B cell (primary cell): ENCODE results near the gene SLC25A13. TPM values are rescaled to one million over a fixed set of nuclear protein-coding genes. Genes with fewer than 3 reads are reported as not detected.

Experiments
- ATAC-seq: fragments of 200-7000 bp; cut with Tn5 transposase; one replicate; pipeline ENCODE4 v1.10.0; 2021; ENCODE audit warnings: low read depth, mild to moderate bottlenecking, moderate number of reproducible peaks, moderate library complexity
- CTCF ChIA-PET: fragments of 350-600 bp; sonication (Branson Sonifier 250); formaldehyde crosslinking; loops from one replicate; lab custom pipeline; 2021; ENCODE audit warnings: antibody characterized with exemption, inconsistent platforms; lab: Charles Lee
- POLR2A ChIA-PET: fragments of 350-600 bp; sonication (Branson Sonifier 250); formaldehyde crosslinking; loops from one replicate; lab custom pipeline; 2021; ENCODE audit warnings: antibody characterized with exemption; lab: Charles Lee
- DNase-seq: peaks from one replicate; pipeline ENCODE4 v3.0.0; 2013
- H2AFZ ChIP-seq: 2 replicates; pipeline ENCODE4 v1.6.1; 2012; ENCODE audit warnings: mild to moderate bottlenecking, low read depth, low read length; ENCODE audit not compliant: insufficient read depth, poor library complexity, severe bottlenecking
- H3K27ac ChIP-seq, 2 donors: 1 replicate in 1 of 2; 2 replicates in 1 of 2; pipeline ENCODE4 v1.5.1; 2012 to 2013; ENCODE audit warnings: low read length in 2 of 2, mild to moderate bottlenecking in 2 of 2, moderate library complexity in 1 of 2
- H3K27me3 ChIP-seq, 4 experiments: fragments of 200-600 bp in 1 of 4; sonication (generic) in 1 of 4; replicated peaks in 1 of 4; 1 replicate in 2 of 4; 2 replicates in 2 of 4; pipeline versions ENCODE4 v1.6.1 to v1.7.0; 2013 to 2016; ENCODE audit warnings: low read length in 3 of 4, mild to moderate bottlenecking in 2 of 4, mixed read lengths in 1 of 4, moderate library complexity in 1 of 4; ENCODE audit not compliant: insufficient read depth in 4 of 4, control insufficient read depth in 3 of 4; ENCODE audit errors: control extremely low read depth in 1 of 4
- H3K36me3 ChIP-seq, 2 experiments: replicated peaks in 1 of 2; 1 replicate in 1 of 2; 2 replicates in 1 of 2; pipeline versions ENCODE4 v1.6.1 to v1.7.1; 2013; ENCODE audit warnings: low read length in 1 of 2; ENCODE audit not compliant: insufficient read depth in 2 of 2, control insufficient read depth in 1 of 2; ENCODE audit errors: control extremely low read depth in 1 of 2, extremely low read depth in 1 of 2
- H3K4me1 ChIP-seq, 2 donors: fragments of 200-600 bp in 1 of 2; sonication (generic) in 1 of 2; 1 replicate in 1 of 2; 2 replicates in 1 of 2; pipeline versions ENCODE4 v1.5.1 to v1.6.1; 2013 to 2017; ENCODE audit warnings: low read length in 2 of 2; ENCODE audit not compliant: control insufficient read depth in 2 of 2, insufficient read depth in 2 of 2
- H3K4me2 ChIP-seq: replicated peaks from 2 replicates; pipeline ENCODE3; 2012; ENCODE audit warnings: mild to moderate bottlenecking, low read depth, low read length; ENCODE audit not compliant: poor library complexity, severe bottlenecking
- H3K4me3 ChIP-seq, 5 experiments: fragments of 200-600 bp in 1 of 5; sonication (generic) in 1 of 5; 1 replicate in 3 of 5; 2 replicates in 2 of 5; pipeline versions ENCODE4 v1.5.1 to v1.7.0; 2011 to 2016; ENCODE audit warnings: low read length in 4 of 5, mild to moderate bottlenecking in 4 of 5, low read depth in 2 of 5, control low read depth in 1 of 5, moderate library complexity in 1 of 5; ENCODE audit not compliant: insufficient read depth in 1 of 5; ENCODE audit errors: control extremely low read depth in 1 of 5, extremely low read depth in 1 of 5
- H3K79me2 ChIP-seq: fragments of 200-600 bp; sonication (generic); one replicate; pipeline ENCODE4 v1.6.0; 2016; ENCODE audit warnings: low read length; ENCODE audit not compliant: control insufficient read depth, insufficient read depth
- H3K9ac ChIP-seq: fragments of 200-600 bp; sonication (generic); 2 replicates; pipeline ENCODE4 v1.6.1; 2017; ENCODE audit warnings: mild to moderate bottlenecking, low read length, moderate library complexity
- H3K9me3 ChIP-seq, 3 donors: one replicate each; pipeline versions ENCODE4 v1.6.1 to v1.7.1; 2013; ENCODE audit warnings: low read length in 2 of 3; ENCODE audit not compliant: control insufficient read depth in 2 of 3, insufficient read depth in 1 of 3; ENCODE audit errors: control extremely low read depth in 1 of 3
- H4K20me1 ChIP-seq: 2 replicates; pipeline ENCODE4 v1.6.0; 2012; ENCODE audit warnings: mild to moderate bottlenecking, low read length; ENCODE audit not compliant: insufficient read depth, control insufficient read depth, poor library complexity, severe bottlenecking
- H3K27ac Mint-ChIP-seq: one replicate; pipeline ENCODE4 v1.8.0; 2021; ENCODE audit warnings: mixed read lengths
- H3K27me3 Mint-ChIP-seq: one replicate; pipeline ENCODE4 v1.8.0; 2021; ENCODE audit warnings: mixed read lengths
- H3K4me1 Mint-ChIP-seq: one replicate; pipeline ENCODE4 v1.8.0; 2021; ENCODE audit warnings: mixed read lengths
- H3K4me3 Mint-ChIP-seq: one replicate; pipeline ENCODE4 v1.8.0; 2021; ENCODE audit warnings: mixed read lengths
- H3K9me3 Mint-ChIP-seq: one replicate; pipeline ENCODE4 v1.8.0; 2022; ENCODE audit warnings: mixed read lengths; ENCODE audit not compliant: insufficient read depth
- CTCF ChIP-seq: fragments of 200-600 bp; IDR thresholded peaks from one replicate; pipeline ENCODE4 v1.8.0; 2022; ENCODE audit warnings: antibody characterized with exemption, mild to moderate bottlenecking
- EZH2 ChIP-seq: IDR thresholded peaks from 2 replicates; pipeline ENCODE4 v1.6.1; 2012; ENCODE audit warnings: borderline replicate concordance, low read depth, mild to moderate bottlenecking, moderate library complexity, low read length; ENCODE audit not compliant: insufficient read depth, poor library complexity, severe bottlenecking
- WGBS: methylation state at CpG from one replicate; pipeline ENCODE4 v1.1.5; 2013; ENCODE audit warnings: missing lambda C conversion rate; ENCODE audit not compliant: insufficient coverage; 5-methylcytosine and 5-hydroxymethylcytosine counted together
- intact Hi-C: fragments of 100-400 bp; cut with micrococcal nuclease; formaldehyde crosslinking; loops from one replicate; pipeline ENCODE4 v1.10.0; 2022
- polyA plus RNA-seq: library from polyadenylated mRNA; depleted of rRNA; stranded (reverse); fragments of >200 nt; gene quantifications from 2 replicates; pipeline ENCODE4 v1.2.3, GENCODE V29; 2012
- total RNA-seq, 2 donors: library from RNA; stranded (reverse); fragments of 120-200 nt in 1 of 2; gene quantifications; 1 replicate in 1 of 2; 2 replicates in 1 of 2; pipeline versions ENCODE4 v1.2.3 to v1.2.4, GENCODE V29; 2013 to 2022

SLC25A13 gene
- total and polyA plus RNA-seq, 2 donors (not counting 1 experiment from before 2014, with no cell fraction given) = 12.5 to 30.9 TPM

GRCh38 chr7:96243241-96243640, 78.7 kb downstream of the SLC25A13 start:
- no peak overlapping the region for H3K27ac ChIP-seq
- H4K20me1 ChIP-seq = peaks cover 8% of the 10 kb centered on the region
- no peak overlapping the region for H3K4me3 ChIP-seq
- ATAC-seq (no peak), DNase-seq (no peak)
- ChIA-PET POLR2A (no interaction called here), CTCF (no interaction called here)
- no peak overlapping the region for H3K4me2 ChIP-seq
- no peak for TF ChIP-seq EZH2
- TF ChIP-seq CTCF = no peak
- no peak overlapping the region for H3K27ac Mint-ChIP-seq
- peaks cover 10% of the 10 kb centered on the region for H3K79me2 ChIP-seq
- 100% methylated on average over 1 of the region's 2 CpGs for WGBS
- H3K36me3 ChIP-seq = no peaks in the 10 kb centered on the region
- H2AFZ ChIP-seq = no peak overlapping the region
- no peaks in the 10 kb centered on the region for H3K27me3 ChIP-seq
- peaks cover 12% of the 10 kb centered on the region for H3K4me1 Mint-ChIP-seq
- intact Hi-C loops = no loop called here
- no peaks in the 10 kb centered on the region for H3K9me3 Mint-ChIP-seq
- peaks cover 0 to 3% of the 10 kb centered on the region in 2 donors for H3K4me1 ChIP-seq
- no peaks in the 10 kb centered on the region for H3K27me3 Mint-ChIP-seq
- H3K9me3 ChIP-seq = no peaks in the 10 kb centered on the region
- H3K9ac ChIP-seq = no peak overlapping the region
- H3K4me3 Mint-ChIP-seq = no peak overlapping the region

GRCh38 chr7:96241855-96242254, 80.0 kb downstream of the SLC25A13 start:
- ATAC-seq (no peak), DNase-seq (no peak)
- CTCF ChIA-PET = no interaction called here
- Histone ChIP-seq H3K27ac (no peak overlapping the region), H2AFZ (no peak overlapping the region), H3K27me3 (no peaks in the 10 kb centered on the region), H3K9me3 (no peaks in the 10 kb centered on the region), H3K4me2 (no peak overlapping the region), H3K4me1 (peaks cover 0 to 3% of the 10 kb centered on the region in 2 donors), H4K20me1 (peaks cover 8% of the 10 kb centered on the region), H3K36me3 (peaks cover 0 to 2% of the 10 kb centered on the region in 2 experiments), H3K79me2 (peaks cover 4% of the 10 kb centered on the region), H3K4me3 (no peak overlapping the region), H3K9ac (no peak overlapping the region)
- POLR2A ChIA-PET = no interaction called here
- Mint-ChIP-seq H3K27ac (no peak overlapping the region), H3K9me3 (no peaks in the 10 kb centered on the region), H3K4me3 (no peak overlapping the region), H3K27me3 (no peaks in the 10 kb centered on the region), H3K4me1 (peaks cover 12% of the 10 kb centered on the region)
- WGBS = 80% methylated on average over 1 of the region's 3 CpGs
- no peak for TF ChIP-seq CTCF
- TF ChIP-seq EZH2 = no peak
- intact Hi-C loops = no loop called here
